Measurements from ENCODE around the gene PPP1R9A. TPM values are rescaled to one million over a fixed set of nuclear protein-coding genes. Genes with fewer than 3 reads are reported as not detected.

The PPP1R9A gene
- total RNA-seq, 1 experiment from 2014 or later = 13.5 TPM

- H3K9me2 ChIP-seq (ENCODE audit: insufficient read depth) = no peaks in the 10 kb centered on the region; the same call in 1 of the 2 replicates
- no peaks in the 10 kb centered on the region for H3K9me3 ChIP-seq (ENCODE audit: control insufficient read depth in 1 of 2, insufficient read depth in 1 of 2, low read depth in 1 of 2, low read length in 2 of 2)
- H3K79me2 ChIP-seq (ENCODE audit: insufficient read depth, low read length) = no peaks in the 10 kb centered on the region
- no peak overlapping the region for H3K27ac ChIP-seq (ENCODE audit: low read depth, low read length)
- H2AFZ ChIP-seq (ENCODE audit: low read depth, low read length, poor library complexity, severe bottlenecking) = no peak overlapping the region
- ChIA-PET POLR2A (no interaction called here), CTCF (no interaction called here), RAD21 (ENCODE audit: low non-redundant PET in 1 of 2, low total read pairs in 2 of 2, uncharacterized antibody in 2 of 2, unreplicated experiment in 2 of 2) (no interaction called here)
- no peaks in the 10 kb centered on the region for H3K4me1 ChIP-seq (ENCODE audit: control insufficient read depth in 1 of 2, insufficient read depth in 2 of 2, low read length in 2 of 2)
- no peak overlapping the region for H3K4me3 ChIP-seq (replicated peaks in 1 of 2; ENCODE audit: low read depth in 1 of 2, low read length in 2 of 2)
- no peaks in the 10 kb centered on the region for H3K27me3 ChIP-seq (ENCODE audit: insufficient read depth, low read length)
- no peak for DNase-seq (ENCODE audit: low read depth, low spot score)
- intact Hi-C loops (cut with micrococcal nuclease) = no loop called here
- no peak overlapping the region for H3K9ac ChIP-seq (ENCODE audit: low read length)
- no peaks in the 10 kb centered on the region for H3K36me3 ChIP-seq (ENCODE audit: control insufficient read depth in 1 of 2, insufficient read depth in 2 of 2, low read length in 2 of 2)
- H4K20me1 ChIP-seq (ENCODE audit: insufficient read depth) = no peaks in the 10 kb centered on the region
- no peak for ATAC-seq
- H3K4me2 ChIP-seq (ENCODE audit: low read length) = no peak overlapping the region
- TF ChIP-seq YY1 (IDR thresholded peaks at IDR 0.05; ENCODE audit: extremely low read depth, insufficient replicate concordance, low read depth, low read length) = no peak
- TF ChIP-seq ELF1 (IDR thresholded peaks at IDR 0.05; ENCODE audit: borderline replicate concordance, low read depth) = no peak
- TF ChIP-seq ZNF274 (IDR thresholded peaks at IDR 0.05; ENCODE audit: low read depth, low read length) = no peak
- no peak for TF ChIP-seq SP1 (IDR thresholded peaks at IDR 0.05; ENCODE audit: low read depth)
- no peak for TF ChIP-seq TCF7L2 (IDR thresholded peaks at IDR 0.05; ENCODE audit: borderline replicate concordance, extremely low read depth, insufficient read depth, insufficient read length)
- TF ChIP-seq CBX3 (IDR thresholded peaks at IDR 0.05; ENCODE audit: low read depth) = no peak
- no peak for TF ChIP-seq ZFX (IDR thresholded peaks at IDR 0.05)
- TF ChIP-seq EZH2 (IDR thresholded peaks at IDR 0.05) = no peak
- no peak for TF ChIP-seq SRF (IDR thresholded peaks at IDR 0.05; ENCODE audit: low read depth)
- BruUV-seq (replicated peaks) = no TSS peak
Observed at GRCh38 chr7:95055295-95055694, 147.9 kb downstream of the PPP1R9A start.

- no peaks in the 10 kb centered on the region for H3K9me3 ChIP-seq (ENCODE audit: control insufficient read depth in 1 of 2, insufficient read depth in 1 of 2, low read depth in 1 of 2, low read length in 2 of 2)
- POLR2A ChIA-PET = no interaction called here
- no peak for ATAC-seq
Observed at GRCh38 chr7:95056107-95056739, 148.8 kb downstream of the PPP1R9A start.

More at GRCh38 chr7:95056107-95056739, 148.8 kb downstream of the PPP1R9A start:
- Histone ChIP-seq H3K79me2 (ENCODE audit: insufficient read depth, low read length) (no peaks in the 10 kb centered on the region), H3K9me2 (ENCODE audit: insufficient read depth) (no peaks in the 10 kb centered on the region), H3K4me1 (ENCODE audit: control insufficient read depth in 1 of 2, insufficient read depth in 2 of 2, low read length in 2 of 2) (no peaks in the 10 kb centered on the region), H2AFZ (ENCODE audit: low read depth, low read length, poor library complexity, severe bottlenecking) (no peak overlapping the region), H3K9ac (ENCODE audit: low read length) (no peak overlapping the region), H3K4me3 (replicated peaks in 1 of 2; ENCODE audit: low read depth in 1 of 2, low read length in 2 of 2) (no peak overlapping the region), H3K27ac (ENCODE audit: low read depth, low read length) (no peak overlapping the region), H3K4me2 (ENCODE audit: low read length) (no peak overlapping the region), H4K20me1 (ENCODE audit: insufficient read depth) (no peaks in the 10 kb centered on the region), H3K27me3 (ENCODE audit: insufficient read depth, low read length) (no peaks in the 10 kb centered on the region), H3K36me3 (ENCODE audit: control insufficient read depth in 1 of 2, insufficient read depth in 2 of 2, low read length in 2 of 2) (no peaks in the 10 kb centered on the region)
- TF ChIP-seq POLR2AphosphoS5 (IDR thresholded peaks at IDR 0.05; ENCODE audit: low read depth, low read length) (no peak), SP1 (IDR thresholded peaks at IDR 0.05; ENCODE audit: low read depth) (no peak), TCF7L2 (IDR thresholded peaks at IDR 0.05; ENCODE audit: borderline replicate concordance, extremely low read depth, insufficient read depth, insufficient read length) (no peak), EGR1 (IDR thresholded peaks at IDR 0.05; ENCODE audit: low read depth) (no peak), SRF (IDR thresholded peaks at IDR 0.05; ENCODE audit: low read depth) (no peak), CTCF (IDR thresholded peaks at IDR 0.05 in 2 of 3, conservative IDR thresholded peaks at IDR 0.05 in 1 of 3; ENCODE audit: borderline replicate concordance in 1 of 3, insufficient read depth in 1 of 3, low read depth in 2 of 3, low read length in 2 of 3) (no peak), ATF3 (IDR thresholded peaks at IDR 0.05) (no peak)
- no peak for DNase-seq (ENCODE audit: low read depth, low spot score)
- intact Hi-C loops (cut with micrococcal nuclease) = no loop called here
- ChIA-PET RAD21 (ENCODE audit: low non-redundant PET in 1 of 2, low total read pairs in 2 of 2, uncharacterized antibody in 2 of 2, unreplicated experiment in 2 of 2) (no interaction called here), CTCF (no interaction called here)
- BruUV-seq (replicated peaks) = no TSS peak
